Skin of body (tissue), 2 donors: ENCODE results near the gene KLHL20. TPM values are rescaled to one million over a fixed set of nuclear protein-coding genes. Genes with fewer than 3 reads are reported as not detected.

Experiments used
- small RNA-seq: library from RNA; depleted of rRNA; stranded (forward); fragments of <200 nt; gene quantifications from one replicate; pipeline ENCODE3, GENCODE V24; 2014; ENCODE audit warnings: low replicate concordance
- total RNA-seq: library from RNA; depleted of rRNA; stranded (reverse); fragments of >200 nt; gene quantifications from one replicate; pipeline ENCODE4 v1.2.3, GENCODE V29; 2014

The KLHL20 gene
- total RNA-seq, 1 donor from 2014 or later: 31.1 TPM

Small RNAs within 50 kb of the gene (small RNA-seq; reads per million reads assigned to genes)
- gene BX248409.1 (not detected), gene RF00019 (not detected)

Other genes starting within 250 kb of the KLHL20 start
- 135 TPM for gene PRDX6, start 237.6 kb upstream of the KLHL20 start, total RNA-seq
- not detected for gene SLC9C2, start 111.9 kb upstream of the KLHL20 start, total RNA-seq
- not detected for gene TEX50, start 79.6 kb upstream of the KLHL20 start, total RNA-seq
- 0.49 TPM for gene ANKRD45, start 45.1 kb upstream of the KLHL20 start, total RNA-seq
- gene DARS2, start 109.7 kb downstream of the KLHL20 start, total RNA-seq: 10.9 TPM
- gene CENPL, start 109.9 kb downstream of the KLHL20 start, total RNA-seq: 12.8 TPM
- 492 TPM for gene GAS5, start 153.0 kb downstream of the KLHL20 start, total RNA-seq
- 13.7 TPM for gene ZBTB37, start 153.4 kb downstream of the KLHL20 start, total RNA-seq
- not detected for gene SERPINC1, start 202.3 kb downstream of the KLHL20 start, total RNA-seq